KG1 (cell line): ENCODE measurements around the gene SMG6.

Experiments
- DNase-seq: peaks from one replicate; lab custom pipeline; 2025; lab: John Stamatoyannopoulos, UW

Gene SMG6

DNA sequence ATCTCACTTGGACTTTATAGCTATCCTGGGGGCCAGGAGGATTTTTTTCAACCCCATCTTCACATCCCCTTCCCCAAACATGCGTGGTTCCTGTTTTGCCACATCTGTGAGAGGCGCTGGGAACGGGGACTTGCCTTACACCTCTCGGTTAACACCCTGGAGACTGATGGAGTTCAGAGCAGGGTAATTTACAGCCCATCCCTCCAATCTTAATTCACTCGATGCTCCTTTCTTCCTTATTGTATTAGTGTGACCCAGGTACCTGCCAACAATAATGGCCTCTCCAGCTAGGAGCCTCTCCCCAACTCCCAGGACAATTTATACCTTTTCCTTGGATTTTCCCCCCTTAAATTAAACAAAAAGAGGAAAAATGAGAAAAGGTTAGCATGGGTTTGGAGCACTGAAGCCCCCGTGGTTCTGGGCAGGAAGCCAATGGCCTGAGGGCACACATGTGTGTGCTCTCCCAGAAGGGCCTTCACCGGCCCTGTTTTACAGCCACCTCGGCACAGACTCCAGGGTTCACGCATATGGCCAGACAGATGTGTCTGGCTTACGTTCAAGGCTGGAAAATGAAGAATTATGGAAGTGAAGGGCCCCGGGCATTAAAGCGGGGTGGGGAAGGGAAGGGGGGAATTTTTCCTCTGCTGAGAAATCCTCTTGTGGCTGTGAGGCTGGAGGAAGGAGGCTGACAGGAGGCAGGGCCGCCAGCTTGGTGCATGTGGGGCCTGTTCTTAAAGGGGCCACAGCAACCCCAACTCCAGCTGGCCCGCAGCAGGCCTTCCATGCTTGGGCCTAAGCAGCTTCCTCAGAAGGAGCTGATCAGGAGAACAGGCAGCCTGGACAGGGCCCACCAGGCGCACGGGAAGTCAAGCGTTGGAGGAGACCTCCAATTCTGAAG, 227.2 kb downstream of the SMG6 start:
- DNase-seq, result no peak

DNA sequence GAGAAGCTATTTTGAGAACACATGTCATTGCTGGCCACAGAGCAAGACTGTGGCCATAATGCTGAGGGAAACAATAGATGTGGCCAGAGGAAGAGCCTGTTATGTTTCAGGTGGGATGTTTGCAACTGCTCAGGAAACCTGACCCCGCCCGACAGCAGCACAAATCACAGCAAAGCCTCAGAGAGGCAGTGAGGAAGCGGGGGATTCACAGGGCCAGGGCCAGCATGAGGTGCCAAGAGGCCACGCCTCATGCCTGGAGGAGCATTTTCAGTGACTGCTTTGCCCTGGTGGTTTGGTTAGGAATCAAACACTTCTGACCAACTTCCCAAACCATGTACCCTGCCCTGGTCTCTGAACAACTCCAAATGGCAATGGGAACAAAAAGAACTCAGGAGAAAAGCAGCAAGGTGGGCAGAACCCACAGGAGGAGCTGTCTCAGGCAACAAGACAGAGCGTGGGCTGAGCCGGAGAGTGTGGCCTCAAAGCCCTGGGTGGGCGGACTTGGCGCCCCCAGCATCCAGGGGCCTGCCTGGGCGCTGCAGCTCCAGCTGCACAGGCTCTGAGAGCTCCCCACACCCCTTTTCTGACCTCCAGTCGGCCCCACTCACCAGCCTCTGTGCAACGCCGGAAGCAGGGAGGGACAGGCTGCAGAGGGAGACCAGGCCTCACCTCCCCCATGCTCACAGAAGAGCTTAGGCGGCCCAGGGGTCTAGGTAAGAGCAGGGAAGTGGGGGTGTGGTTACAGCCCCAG, 228.1 kb downstream of the SMG6 start:
- DNase-seq, result no peak

DNA sequence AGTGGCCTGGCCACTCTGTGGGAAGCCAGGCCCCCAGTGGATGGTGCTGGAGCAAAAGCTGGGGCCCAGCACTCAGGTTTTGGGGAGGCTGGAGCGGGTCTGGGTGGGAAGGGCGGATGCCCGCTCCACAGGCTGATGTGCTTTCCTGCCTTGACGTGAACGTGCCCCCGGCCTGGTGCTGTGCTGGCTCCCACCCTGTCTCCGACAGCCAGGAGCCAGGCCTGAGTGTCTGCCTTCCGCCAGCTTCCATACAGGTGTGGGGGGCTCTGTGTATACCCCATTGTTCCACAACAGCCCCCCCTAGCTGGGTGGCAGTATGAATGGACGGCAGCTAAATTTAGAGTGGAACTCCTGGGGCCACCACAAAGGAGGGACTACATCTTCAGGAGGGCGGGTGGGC, 228.7 kb downstream of the SMG6 start:
- no peak for DNase-seq

DNA sequence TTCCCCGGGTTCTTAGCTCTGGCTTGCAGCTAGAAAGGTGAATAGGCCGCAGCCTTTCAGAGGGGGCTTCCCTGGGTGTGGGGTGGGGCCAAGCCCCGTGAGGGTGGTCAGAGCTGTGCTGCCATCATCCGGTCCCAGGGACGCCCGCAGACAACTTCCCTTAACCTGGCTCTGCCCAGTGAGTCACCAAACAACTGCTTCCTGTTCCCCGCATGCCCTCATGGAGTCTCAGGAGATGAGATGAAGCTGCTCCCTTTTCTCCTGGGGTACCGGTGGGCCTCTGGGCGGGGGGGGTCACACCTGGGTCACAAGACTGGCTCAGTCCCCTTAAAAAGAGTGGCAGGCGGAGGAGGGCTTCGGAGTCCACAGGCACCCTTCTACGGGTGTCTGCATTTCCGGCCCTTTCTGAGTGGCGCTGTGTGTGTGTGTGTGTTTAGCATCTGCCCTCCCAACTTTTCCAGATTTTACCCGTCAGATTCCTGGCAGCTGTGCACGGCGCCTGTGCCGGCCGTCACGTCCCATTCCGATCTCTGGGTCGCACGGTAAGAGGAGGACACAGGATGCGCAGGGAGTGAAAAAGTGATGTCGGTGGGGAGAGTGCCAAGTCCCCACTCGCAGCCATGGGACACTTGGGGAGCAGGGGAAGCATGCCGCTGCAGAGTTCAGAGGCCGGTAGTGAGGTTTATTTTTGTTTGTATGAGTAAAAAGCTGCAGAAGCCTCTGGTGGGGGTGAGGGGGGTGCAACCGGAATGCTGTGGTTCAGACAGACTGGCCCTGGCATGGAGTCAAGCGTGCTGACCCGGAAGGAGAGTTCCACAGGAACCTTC, 231.9 kb downstream of the SMG6 start:
- DNase-seq, result no peak

DNA sequence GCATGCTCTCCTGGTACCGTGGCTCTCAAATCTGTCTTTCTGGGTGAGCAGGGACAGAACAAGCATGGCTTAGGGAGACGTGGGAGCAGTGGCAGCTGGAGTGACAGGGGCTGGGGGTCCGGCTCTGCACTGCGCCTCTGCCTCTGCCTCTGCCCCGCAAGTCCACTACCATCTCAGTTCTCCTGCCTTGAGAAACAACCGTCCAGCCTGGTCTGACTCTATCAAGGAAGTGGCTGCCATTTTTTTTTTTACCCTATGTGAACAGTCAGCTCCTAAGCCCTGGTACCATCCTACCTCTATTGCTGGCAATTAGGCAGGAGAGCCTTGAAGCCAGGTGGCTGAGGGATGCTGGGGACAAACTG, 232.6 kb downstream of the SMG6 start:
- no peak for DNase-seq

DNA sequence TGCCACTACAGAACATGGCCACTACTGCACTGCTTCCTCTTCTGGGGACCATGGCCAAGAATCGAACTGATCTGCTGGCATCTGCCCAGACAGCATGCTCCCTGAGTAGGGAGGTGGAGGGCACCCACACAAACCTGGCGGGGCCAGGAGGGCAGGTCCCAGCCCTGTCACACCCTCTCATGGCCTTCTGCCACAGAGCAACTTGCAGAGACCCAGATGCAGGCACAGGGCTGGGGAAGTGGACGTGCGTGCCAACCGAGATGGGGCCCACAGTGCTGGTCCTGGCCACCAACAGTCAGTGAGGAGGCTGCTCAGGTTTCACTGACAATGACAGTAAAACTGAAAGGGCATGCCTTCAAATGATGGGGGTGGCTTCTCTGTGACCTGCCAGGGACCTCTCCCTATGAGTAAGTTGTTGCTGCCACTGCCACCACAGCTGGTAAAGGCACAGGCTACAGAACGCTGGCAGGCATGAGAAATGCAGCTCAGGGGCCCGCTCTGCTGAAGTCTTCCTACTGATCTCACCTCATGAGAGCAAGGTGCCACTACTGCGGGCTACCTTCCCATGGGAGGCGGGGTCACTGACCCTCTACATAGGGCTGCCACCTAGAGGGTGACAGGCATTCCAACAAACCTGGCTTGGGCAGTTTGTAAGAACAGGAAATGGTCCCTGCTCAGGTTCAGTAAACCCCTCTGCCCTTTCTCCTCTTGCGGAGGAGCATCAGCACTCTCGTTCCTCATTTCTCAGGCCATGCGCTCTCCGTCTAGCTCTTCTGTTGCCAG, 233.2 kb downstream of the SMG6 start:
- no peak for DNase-seq

DNA sequence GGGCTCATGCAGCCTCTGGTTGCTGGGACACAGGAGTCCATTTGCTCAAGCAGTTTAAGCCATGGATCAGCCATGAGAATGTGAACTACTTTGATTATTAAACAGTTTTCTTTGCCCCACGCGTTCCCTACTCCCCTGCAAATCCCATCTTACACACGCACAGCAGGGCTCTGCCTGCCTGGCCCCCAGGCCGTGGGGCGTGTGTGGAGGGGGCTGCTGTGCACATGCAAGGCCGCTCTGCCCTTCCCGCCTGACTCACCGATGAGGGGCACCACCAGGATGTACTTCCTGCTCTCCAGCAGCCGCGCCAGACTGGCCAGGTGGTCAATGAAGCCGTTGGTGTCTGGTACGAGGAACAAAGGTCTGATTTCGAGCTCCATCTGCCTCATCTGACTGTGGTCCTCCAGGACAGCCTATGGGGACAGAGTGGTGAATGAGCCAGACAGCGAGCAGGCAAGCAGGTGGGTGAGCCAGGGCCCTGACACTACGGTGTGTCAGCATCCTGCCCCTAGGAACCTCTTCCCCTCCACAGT, 235.0 kb downstream of the SMG6 start:
- no peak for DNase-seq

DNA sequence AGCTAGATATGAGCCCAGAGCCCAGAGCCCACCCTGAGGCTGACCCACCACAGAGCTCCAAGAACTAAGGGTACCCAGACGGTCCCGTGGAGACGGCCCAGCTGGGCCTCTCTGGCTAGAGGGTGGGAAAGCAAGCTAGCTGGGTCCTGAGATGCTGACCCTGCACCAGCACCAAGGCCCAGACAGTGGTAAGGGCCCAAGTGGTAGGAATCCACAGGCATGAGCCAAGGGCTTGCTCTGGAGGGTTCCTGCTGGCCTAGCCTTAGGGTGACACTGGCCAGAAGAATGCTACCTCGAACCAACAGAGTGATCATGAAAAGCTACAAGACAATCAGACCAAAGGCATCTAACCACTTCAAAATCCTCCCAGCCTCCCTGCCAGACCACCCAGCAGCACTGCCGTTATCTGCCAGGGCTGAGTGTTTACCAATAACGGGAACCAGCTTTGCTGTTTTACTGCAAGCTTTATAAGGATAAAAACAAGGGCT, 235.5 kb downstream of the SMG6 start:
- no peak for DNase-seq

DNA sequence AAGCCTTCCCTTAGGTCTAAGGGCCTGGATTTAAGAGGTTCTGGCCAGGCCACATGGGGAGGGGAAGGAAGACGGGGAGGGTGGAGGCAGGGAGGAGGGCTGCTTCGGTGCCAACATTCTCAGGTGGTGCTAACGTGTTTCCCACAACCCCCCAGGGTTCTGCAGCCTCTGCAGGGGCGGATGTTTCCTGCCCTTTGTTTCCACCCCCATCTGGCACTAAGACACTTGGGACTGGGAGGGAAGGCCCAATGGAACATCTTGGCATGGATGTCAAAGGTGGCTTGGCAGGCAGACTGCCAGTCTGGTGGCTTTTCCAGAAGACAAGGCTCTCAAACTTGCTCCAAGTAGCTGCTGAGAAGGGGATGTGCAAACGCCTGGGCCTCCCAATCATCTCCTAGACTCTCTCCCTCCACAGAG, 236.0 kb downstream of the SMG6 start:
- DNase-seq, result no peak

DNA sequence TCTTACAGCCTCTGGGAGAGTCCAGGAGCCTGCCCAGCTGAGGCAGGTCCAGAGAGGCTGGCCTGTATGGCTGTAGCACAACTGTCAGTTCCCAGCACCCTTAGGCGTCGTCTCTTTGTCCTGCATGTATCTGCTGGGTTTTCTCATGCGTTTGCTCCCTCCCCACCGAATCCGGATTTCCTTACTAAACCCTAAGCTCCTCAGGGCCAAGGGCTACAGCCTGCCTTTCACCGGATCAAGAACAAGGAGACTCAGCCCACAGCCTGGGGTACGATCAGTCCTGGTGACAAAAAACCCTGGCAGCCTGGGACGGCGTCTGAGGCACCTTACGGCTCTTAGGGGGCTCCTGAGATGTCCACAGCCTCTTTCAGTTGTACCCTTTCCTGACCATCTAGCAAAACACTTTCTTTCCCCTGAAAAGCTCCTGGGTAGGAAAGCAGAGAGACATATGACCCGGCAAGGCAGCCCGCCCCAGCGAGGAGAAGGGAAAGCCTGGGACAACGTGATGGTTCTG, 236.5 kb downstream of the SMG6 start:
- no peak for DNase-seq

DNA sequence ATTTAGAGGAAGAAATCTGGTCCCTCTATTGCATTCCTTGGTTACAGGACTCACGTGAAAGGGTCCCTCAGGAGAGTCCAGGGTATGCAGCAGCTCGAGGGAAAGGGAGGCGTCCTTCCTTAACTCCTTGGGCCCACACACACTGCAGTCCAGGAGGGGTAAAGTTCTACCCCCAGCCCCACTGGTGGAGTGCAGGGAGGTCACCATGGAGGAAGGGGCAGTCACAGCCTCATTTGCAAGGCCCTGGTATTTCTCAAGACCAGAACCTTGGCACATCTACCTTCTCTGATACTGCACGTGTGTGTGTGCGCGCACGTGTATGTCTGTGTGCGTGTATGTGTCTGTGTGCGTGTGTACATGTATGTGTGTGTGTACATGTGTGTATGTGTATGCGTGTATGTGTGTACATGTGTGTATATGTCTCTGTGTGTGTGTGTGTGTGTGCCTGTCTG, 237.6 kb downstream of the SMG6 start:
- DNase-seq, result no peak

DNA sequence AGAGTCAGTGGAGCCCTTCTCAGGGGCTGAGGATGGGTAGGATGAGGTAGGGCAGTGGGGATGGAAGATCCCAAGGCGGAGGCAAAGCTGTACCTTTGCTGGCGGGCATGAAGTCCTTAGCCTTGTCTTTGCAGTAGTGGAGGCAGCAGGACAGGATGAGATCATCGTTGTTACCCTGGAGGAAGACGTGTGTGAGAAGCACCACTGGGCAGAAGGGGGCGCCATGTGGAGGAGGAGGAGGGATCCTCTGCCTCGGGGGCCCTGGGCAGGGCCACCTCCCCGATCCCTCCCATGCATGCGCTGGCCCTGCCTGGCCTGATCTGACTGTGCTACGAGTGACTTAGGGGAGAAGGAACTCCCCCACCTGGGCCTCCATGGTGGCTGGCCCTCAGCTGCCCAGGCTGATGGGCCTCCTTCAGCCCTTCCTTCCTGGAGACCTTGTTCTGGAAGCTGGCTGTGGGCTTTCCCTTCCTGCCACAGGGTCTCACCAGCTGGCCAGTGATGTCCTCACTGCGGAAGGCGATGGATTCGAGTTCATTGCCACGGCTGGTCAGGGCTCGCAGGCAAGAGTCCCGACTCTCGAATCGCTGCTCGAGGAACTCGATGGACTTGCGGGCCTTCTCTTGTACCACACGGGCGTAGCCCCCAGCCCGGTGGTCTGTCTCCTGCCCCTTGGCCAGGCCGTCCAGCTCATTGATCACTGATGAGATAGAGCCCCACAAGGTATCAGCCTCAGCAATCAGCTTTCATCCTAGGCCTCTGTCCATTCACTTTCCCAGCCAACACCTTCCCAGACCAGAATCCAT, 238.4 kb downstream of the SMG6 start:
- no peak for DNase-seq

DNA sequence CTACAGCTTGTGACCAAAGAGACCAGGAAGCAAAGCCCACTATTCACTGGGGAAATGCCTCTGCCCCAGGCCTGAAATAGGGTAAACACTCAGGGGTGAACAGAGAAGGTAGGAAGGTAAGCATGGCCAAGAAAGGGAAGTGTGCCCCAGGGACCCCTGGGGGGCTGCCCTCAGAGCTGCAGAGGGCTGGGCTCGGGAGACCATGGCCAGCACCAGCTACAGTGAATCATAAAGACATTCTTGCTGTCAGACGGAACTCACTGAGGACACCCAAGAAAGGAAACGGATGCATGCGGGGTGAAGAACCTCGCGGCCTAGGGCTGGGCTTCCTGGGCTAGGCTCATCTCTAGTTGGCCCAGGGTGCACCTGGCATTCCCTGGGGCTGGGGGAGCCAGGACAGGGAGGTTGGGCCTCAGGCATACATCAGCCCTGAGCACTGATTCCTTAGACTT, 239.0 kb downstream of the SMG6 start:
- DNase-seq, result no peak

DNA sequence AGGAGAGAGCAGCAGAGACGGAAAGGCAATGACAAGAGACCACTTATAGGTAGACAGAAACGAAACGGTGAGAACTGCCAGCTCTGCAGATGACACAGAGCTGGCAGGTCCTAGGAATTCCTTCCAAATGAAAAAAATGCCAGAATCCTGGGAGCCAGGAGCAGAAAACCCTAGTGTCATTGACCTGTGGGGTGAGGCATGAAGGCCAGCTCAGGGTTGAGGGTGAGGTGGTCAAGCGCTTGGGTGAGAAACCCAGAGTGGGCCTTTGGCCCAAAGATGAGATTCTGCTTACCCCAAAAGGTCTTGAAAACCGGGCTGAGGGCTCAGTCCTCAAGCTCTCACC, 239.5 kb downstream of the SMG6 start:
- no peak for DNase-seq

DNA sequence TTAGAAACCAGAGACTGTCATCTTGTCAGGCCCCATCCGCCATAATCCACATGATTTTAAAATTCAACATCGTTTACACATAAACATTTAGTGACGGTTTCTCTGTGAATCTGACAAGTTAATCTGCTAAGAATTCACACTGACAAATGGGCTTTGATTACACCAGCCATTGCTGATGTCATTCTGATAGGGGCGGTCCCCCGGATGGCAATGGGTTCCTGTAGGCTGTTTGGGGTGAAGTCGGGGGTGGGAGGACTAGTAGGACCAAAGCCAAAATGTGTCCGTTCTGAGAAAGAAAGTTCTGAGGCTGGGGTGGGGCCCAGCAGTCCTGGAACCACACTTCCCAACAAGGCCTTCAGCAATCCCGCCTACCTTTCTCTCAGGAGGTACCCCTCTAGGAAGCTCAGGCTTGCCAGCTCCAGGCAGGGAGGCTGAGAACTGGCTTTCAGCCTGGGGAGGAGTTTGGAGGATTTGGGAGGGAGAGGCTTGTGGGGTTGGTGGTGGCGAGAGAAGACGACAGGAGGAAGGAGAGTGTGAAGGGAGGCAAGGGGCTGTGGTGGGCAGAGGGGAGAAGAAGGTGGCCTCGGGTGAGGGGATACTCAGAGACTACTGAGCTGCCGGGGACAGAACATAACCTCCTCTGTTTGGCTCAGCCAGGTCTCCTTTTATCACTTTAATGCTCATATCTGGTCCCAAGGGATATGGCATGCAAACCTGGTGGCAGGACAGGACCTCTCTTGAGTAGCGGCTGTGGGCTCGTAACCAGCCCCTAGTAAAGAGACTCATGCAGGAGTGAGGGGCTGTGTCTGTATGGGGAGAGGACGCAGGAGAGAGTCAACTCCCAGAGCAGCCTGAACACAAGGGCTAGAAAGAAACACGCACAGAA, 240.1 kb downstream of the SMG6 start:
- DNase-seq, result no peak

DNA sequence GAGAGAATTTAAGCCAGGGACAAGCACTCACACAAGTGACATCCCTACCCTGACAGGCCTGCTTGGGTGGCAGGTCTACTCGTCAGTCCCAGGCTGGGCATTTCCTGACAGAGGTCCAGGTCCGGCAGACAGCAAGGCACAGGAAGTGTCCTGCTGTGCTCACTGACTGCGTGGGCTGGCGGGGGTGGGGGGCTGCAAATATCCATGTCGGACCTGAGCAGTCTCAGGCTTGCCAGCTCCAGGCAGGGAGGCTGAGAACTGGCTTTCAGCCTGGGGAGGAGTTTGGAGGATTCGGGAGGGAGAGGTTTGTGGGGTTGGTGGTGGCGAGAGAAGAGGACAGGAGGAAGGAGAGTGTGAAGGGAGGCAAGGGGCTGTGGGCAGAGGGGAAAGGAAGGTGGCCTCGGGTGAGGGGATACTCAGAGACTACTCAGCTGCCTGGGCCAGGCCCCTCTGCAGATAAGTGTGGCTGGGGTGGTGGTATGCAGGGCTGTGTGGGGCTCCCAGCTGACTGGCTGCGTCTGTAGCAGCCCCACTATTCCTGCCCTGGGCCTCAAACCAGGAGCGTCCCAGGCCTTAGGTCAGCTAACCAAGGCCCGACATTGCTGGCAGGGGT, 240.9 kb downstream of the SMG6 start:
- DNase-seq, result no peak

DNA sequence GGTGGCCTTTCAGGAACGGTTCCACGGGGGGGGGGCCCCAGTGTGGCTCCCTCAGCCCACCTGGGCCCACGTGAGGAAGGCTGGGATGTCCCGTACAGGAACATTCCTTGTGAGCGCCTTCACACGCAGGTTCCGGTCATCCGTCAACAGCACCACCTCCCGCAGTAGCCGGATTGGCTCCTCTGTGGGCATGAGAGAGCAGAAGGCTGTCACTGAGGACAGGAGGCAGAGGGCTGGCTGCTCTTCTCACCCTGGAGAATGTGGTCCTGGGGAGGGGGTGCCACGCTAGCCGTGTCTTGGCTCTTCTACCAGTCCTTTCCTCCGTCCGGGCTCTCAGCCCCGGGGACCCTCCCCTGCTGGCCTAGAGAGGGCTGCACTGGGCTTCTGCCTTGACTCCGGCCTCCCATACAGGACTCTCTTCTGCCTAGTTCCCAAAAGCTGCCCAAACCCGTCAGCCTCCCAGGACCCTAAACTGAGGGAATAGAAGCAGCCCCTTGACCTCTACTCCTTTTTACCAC, 242.1 kb downstream of the SMG6 start:
- no peak for DNase-seq

DNA sequence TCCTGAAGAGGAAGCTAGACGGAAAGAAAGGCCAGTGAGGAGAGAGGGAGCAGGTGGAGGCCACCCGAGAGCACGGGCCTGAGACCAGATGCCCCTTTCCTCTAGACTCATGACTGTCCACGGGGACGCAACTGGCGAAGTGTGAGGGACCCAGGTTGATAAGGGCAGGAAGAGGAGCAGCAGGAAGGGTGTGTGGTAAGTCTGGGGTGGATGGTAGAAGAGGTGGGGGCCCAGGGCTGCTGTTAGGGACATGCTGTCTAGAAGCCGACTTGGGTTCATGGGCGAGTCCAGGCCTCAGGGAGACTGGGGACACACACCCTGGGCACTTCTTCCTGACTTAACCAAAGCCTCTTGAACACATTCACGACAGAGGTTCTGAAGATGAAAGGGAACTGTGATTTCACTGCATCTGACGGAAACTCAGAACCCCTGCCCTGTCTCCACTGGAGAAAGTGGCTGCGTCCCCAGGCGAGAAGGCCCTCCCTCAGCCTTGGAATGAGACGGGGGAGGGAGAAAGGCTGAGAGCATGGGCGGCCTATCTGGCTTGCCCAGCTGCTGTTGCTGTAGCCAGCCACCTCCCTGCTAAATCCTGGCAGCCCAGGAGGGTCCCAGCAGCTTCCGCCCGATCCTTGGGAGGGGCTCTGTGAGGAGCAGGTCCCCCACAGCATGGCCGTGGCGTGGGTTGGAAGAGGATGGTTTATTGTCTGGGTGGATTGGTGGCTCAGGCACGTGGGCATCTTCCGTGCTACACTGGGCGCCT, 242.7 kb downstream of the SMG6 start:
- DNase-seq, result no peak
